Bone marrow (tissue), 2 donors: ENCODE measurements around the gene GPC5.

Experiments used
- DNase-seq, 2 donors: peaks; one replicate each; lab custom pipeline; 2025; lab: John Stamatoyannopoulos, UW

The GPC5 gene

GRCh38 chr13:91459485-91459884, 61.1 kb downstream of the GPC5 start:
- DNase-seq = no peak

- no peak for DNase-seq
Measured at GRCh38 chr13:91464336-91464735, 65.9 kb downstream of the GPC5 start.

GRCh38 chr13:91467236-91467635, 68.8 kb downstream of the GPC5 start:
- DNase-seq = no peak

GRCh38 chr13:91468301-91468700, 69.9 kb downstream of the GPC5 start:
- DNase-seq = no peak

GRCh38 chr13:91470084-91470621, 71.7 kb downstream of the GPC5 start:
- DNase-seq = no peak

- DNase-seq = no peak
Measured at GRCh38 chr13:91470681-91471080, 72.3 kb downstream of the GPC5 start.

GRCh38 chr13:91482427-91482826, 84.0 kb downstream of the GPC5 start:
- no peak for DNase-seq

- DNase-seq = no peak
Measured at GRCh38 chr13:91491980-91492379, 93.6 kb downstream of the GPC5 start.

GRCh38 chr13:91493442-91493841, 95.0 kb downstream of the GPC5 start:
- DNase-seq = no peak

- DNase-seq = no peak
Measured at GRCh38 chr13:91498298-91498697, 99.9 kb downstream of the GPC5 start.

GRCh38 chr13:91504216-91504615, 105.8 kb downstream of the GPC5 start:
- no peak for DNase-seq

GRCh38 chr13:91506759-91507158, 108.3 kb downstream of the GPC5 start:
- DNase-seq = no peak

- no peak for DNase-seq
Measured at GRCh38 chr13:91510058-91510457, 111.6 kb downstream of the GPC5 start.

GRCh38 chr13:91513790-91514189, 115.4 kb downstream of the GPC5 start:
- no peak for DNase-seq

GRCh38 chr13:91516799-91517198, 118.4 kb downstream of the GPC5 start:
- DNase-seq = no peak

- no peak for DNase-seq
Measured at GRCh38 chr13:91520952-91521351, 122.5 kb downstream of the GPC5 start.

GRCh38 chr13:91523116-91523515, 124.7 kb downstream of the GPC5 start:
- DNase-seq = no peak

GRCh38 chr13:91526543-91527033, 128.2 kb downstream of the GPC5 start:
- no peak for DNase-seq

GRCh38 chr13:91529739-91530482, 131.5 kb downstream of the GPC5 start:
- DNase-seq = no peak

GRCh38 chr13:91531646-91532045, 133.2 kb downstream of the GPC5 start:
- no peak for DNase-seq

GRCh38 chr13:91533354-91533753, 134.9 kb downstream of the GPC5 start:
- no peak for DNase-seq

- no peak for DNase-seq
Measured at GRCh38 chr13:91534996-91535395, 136.6 kb downstream of the GPC5 start.

- no peak for DNase-seq
Measured at GRCh38 chr13:91537376-91537775, 139.0 kb downstream of the GPC5 start.
